NOMO-1 treated with dmso at 0.1 percent for 144 hours (cell line): ENCODE measurements around the gene SLC25A23.
"Not testable (repeated sequence)": the region's sequence is repeated elsewhere in the genome, so short reads cannot be mapped to it uniquely, and the experiment has no call there.

Experiments
- DNase-seq: peaks from one replicate; lab custom pipeline; 2025; ENCODE audit not compliant: unreplicated experiment; lab: John Stamatoyannopoulos, UW

The SLC25A23 gene

DNA sequence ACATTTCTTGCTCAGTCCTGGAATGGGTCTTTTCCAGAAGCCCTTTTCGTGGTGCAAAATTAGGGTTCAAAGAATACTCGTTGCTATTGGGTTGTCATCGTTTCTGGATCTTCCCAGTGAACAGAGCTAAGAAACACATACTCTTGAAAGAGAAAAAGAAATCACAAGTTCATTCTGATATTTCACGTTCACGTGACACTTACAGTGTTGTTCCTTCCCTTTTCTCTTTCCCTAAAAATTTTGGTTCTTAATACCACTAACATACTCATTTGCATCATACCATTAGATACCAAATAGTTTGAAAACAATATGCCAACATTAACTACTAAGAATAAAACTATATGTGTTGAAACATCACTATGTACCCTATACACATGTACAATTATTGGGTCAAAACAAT is 53.2 kb downstream of the SLC25A23 start:
- no peak for DNase-seq

- no peak for DNase-seq
Measured at GRCh38 chr19:6402837-6403608, 56.6 kb downstream of the SLC25A23 start.

- DNase-seq = no peak
Measured at GRCh38 chr19:6402058-6402457, 57.5 kb downstream of the SLC25A23 start.

- DNase-seq = not testable (repeated sequence)
Measured at GRCh38 chr19:6400062-6400944, 59.3 kb downstream of the SLC25A23 start.

GRCh38 chr19:6396305-6396704 is 63.3 kb downstream of the SLC25A23 start:
- no peak for DNase-seq

DNA sequence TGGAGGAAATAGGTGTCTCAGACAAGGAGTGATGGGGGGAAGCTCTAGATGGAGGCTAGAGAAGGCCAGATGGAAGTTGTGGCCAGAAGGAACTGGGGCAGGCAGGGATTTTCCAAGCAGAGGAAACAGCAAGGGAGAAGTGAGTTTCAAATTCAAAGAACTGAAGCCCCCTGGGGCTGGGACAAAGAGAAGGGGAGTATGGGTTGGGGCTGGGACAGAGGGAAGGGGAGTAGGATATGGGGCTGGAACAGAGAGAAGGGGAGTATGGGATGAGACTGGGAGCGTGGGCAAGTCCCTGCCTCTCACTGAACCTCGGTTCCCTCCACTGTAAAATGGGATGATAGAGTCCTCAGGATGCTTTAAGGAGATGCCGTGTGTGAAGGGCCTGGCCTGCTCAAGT is 64.8 kb downstream of the SLC25A23 start:
- no peak for DNase-seq

DNA sequence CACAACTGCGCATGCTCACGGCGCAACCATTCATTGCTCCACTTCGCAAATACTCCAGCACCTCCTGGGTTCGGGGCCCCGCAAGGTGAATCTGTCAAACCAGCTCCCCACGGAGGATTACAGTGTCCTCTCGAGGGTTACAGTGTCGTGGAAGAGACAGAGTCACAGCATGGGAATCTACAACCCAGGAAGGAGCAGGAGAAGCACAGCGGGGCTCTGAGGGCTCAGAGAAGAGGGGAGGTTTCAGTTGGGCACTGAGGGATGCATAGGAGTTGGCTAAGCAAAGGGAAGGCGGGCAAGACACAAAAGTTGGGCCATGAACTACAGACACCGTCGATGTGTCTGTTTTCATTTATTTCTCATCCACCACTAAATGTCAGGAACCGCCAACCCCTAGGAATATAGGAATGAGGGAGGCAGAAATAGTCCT is 65.6 kb downstream of the SLC25A23 start:
- DNase-seq = no peak

DNA sequence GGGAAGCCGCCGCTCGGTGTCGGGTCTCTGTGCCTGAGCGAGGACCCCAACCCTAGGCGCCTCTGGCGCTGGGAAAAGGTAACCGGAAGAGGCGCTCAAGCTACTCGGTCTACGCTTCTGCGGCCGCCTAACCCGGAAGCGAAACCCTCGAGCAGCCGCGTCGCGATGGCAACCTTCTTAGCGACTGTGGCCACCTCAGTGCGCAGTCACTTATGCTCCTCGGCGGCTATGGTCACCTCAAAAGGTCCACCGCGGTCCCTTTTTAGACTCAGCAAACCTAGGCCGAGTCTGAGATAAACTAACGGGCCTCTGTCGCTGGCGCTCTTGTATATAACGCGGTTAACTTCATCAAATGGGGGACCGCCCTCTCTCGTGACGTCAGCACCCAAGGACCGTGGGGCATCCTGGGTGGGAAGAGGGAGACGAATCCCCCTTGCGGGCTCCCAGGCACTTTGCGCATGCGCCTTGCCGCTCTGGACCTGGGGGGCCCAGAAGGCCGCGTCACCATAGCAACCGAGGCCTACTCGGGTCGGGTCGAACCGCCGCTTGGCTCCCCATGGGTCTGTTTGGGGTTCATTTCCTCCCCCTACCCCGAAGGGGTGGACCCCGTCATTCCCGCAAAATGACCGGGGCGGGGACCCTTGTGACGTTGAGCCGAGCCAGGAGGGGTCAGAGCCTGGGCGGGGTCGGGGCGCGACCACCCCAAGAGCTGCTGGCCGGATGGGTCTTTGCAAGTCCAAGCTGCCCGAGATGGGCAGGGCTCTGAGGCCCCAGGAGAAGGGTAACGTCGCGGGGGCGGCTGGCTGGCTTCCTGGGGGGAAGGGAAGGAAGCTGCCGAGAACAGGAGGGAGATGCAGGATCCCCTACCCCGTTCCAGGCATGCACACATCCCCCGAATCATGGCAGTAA is 66.3 kb downstream of the SLC25A23 start, which contains the start of gene GTF2F1:
Gene GTF2F1 (minus strand): TSS at position 91 of the 909 bp plus-strand sequence. CDS start 169 bp downstream, outside the sequence.
- peak; percentile 79 for DNase-seq

DNA sequence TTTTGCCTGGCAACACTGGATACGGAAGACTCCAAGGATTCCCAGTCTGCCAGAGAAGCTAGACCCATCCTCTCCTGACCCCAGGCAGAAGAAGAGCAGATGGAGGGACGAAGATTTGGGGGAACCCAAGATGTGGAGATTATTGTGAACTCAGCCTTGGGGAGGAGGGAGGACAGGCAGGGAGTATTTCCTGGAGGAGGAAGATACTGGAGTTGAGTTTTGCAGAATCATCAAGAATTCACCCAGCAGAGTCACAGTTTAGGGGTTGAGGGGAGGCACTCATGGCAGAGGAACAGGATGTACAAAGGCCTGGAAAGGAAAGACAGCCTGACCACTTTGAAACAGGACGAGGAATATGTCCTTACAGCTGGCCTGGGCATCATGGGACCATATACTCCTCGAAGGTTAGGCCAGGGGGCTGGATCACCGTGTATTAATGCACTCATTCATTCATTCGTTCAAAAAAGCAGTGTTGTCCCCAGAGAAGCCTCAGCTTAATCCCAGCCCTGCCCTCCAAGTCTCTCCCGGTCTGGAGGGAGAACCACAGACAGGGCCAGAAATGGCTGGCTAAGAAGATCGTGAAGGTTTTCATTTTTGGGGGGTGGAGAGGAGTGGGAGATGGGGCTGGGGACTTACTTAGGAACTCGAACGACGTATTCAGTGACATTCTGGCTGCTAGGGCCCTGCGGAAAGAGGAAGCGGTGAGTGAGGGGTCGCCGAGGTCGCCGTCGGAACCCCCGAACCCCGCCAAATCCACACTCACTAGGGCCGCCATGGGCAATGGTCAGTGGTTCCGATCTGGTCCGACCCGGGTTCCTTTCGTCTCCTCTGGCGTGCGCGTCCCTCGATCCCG is 67.1 kb downstream of the SLC25A23 start:
- no peak for DNase-seq
